NCI-H524 treated with DMSO at 0.1 percent for 48 hours (cell line): Measurements from ENCODE around the gene USP6NL.

Experiments used
- DNase-seq: peaks from one replicate; lab custom pipeline; 2025; lab: John Stamatoyannopoulos, UW

The USP6NL gene

GRCh38 chr10:11478807-11479206 lies 132.6 kb downstream of the USP6NL start:
- no peak for DNase-seq

GRCh38 chr10:11475831-11476434 lies 135.5 kb downstream of the USP6NL start:
- no peak for DNase-seq

- DNase-seq = no peak
These were observed 138.2 kb downstream of the USP6NL start for GRCh38 chr10:11473128-11473760.

- no peak for DNase-seq
These were observed 139.2 kb downstream of the USP6NL start for GRCh38 chr10:11472158-11472753.

GRCh38 chr10:11469575-11470391 lies 141.7 kb downstream of the USP6NL start:
- no peak for DNase-seq

- DNase-seq = no peak
These were observed 143.2 kb downstream of the USP6NL start for GRCh38 chr10:11468126-11468742.

- no peak for DNase-seq
These were observed 146.0 kb downstream of the USP6NL start for GRCh38 chr10:11465406-11465805.

- no peak for DNase-seq
These were observed 148.3 kb downstream of the USP6NL start for GRCh38 chr10:11463111-11463510.

GRCh38 chr10:11462071-11462470 lies 149.4 kb downstream of the USP6NL start:
- no peak for DNase-seq

- no peak for DNase-seq
These were observed 154.1 kb downstream of the USP6NL start for GRCh38 chr10:11457336-11457735.

GRCh38 chr10:11454958-11455566 lies 156.4 kb downstream of the USP6NL start:
- DNase-seq = no peak

- no peak for DNase-seq
These were observed 157.3 kb downstream of the USP6NL start for GRCh38 chr10:11454160-11454559.

- DNase-seq = no peak
These were observed 159.7 kb downstream of the USP6NL start for GRCh38 chr10:11451640-11452260.

- DNase-seq = no peak
These were observed 161.0 kb downstream of the USP6NL start for GRCh38 chr10:11450427-11450826.

- DNase-seq = no peak
These were observed 161.7 kb downstream of the USP6NL start for GRCh38 chr10:11449761-11450160.

- DNase-seq = no peak
These were observed 162.8 kb downstream of the USP6NL start for GRCh38 chr10:11448545-11449244.

GRCh38 chr10:11448190-11448544 lies 163.3 kb downstream of the USP6NL start:
- DNase-seq = no peak

GRCh38 chr10:11447586-11447985 lies 163.9 kb downstream of the USP6NL start:
- DNase-seq = no peak

GRCh38 chr10:11446864-11447263 lies 164.6 kb downstream of the USP6NL start:
- DNase-seq = no peak

GRCh38 chr10:11446133-11446532 lies 165.3 kb downstream of the USP6NL start:
- no peak for DNase-seq
